Measurements from ENCODE around the gene RBM8A. TPM values are rescaled to one million over a fixed set of nuclear protein-coding genes. Genes with fewer than 3 reads are reported as not detected.

RBM8A gene
- total RNA-seq, 4 donors from 2014 or later, result 47.6 to 105 (median 57.0) TPM

DNA sequence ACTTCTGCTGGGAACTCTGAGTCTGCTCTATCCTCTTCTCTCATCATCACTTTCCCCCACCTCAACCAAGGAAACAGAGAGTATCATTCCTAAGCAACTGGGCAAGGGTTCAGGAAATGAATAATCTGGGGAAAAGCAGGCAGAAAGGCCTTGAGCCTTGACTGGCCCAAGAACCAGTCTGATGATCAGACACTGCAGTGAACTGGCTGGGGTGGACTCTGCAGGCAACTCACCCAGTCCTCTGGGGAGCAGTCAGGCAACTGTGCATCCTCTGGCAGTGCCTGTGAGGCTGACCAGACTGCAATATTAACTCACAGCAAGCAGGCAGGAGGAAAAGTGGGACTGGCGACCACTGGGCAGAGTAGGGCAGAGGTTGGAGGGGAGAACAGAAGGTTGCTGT, 42.6 kb downstream of the RBM8A start:
- TF ChIP-seq, protein P1, sequence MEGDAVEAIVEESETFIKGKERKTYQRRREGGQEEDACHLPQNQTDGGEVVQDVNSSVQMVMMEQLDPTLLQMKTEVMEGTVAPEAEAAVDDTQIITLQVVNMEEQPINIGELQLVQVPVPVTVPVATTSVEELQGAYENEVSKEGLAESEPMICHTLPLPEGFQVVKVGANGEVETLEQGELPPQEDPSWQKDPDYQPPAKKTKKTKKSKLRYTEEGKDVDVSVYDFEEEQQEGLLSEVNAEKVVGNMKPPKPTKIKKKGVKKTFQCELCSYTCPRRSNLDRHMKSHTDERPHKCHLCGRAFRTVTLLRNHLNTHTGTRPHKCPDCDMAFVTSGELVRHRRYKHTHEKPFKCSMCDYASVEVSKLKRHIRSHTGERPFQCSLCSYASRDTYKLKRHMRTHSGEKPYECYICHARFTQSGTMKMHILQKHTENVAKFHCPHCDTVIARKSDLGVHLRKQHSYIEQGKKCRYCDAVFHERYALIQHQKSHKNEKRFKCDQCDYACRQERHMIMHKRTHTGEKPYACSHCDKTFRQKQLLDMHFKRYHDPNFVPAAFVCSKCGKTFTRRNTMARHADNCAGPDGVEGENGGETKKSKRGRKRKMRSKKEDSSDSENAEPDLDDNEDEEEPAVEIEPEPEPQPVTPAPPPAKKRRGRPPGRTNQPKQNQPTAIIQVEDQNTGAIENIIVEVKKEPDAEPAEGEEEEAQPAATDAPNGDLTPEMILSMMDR (IDR thresholded peaks at IDR 0.05), result no peak
- TF ChIP-seq POLR2A (IDR thresholded peaks at IDR 0.05), result no peak
- Histone ChIP-seq H3K9me3 (no peaks in the 10 kb centered on the region), H3K4me1 (peaks cover 0 to 11% (median 2%) of the 10 kb centered on the region in 4 donors), H3K4me3 (no peak overlapping the region), H3K27ac (no peak overlapping the region), H3K36me3 (no peaks in the 10 kb centered on the region), H3K27me3 (no peaks in the 10 kb centered on the region)
- no peak for DNase-seq

DNA sequence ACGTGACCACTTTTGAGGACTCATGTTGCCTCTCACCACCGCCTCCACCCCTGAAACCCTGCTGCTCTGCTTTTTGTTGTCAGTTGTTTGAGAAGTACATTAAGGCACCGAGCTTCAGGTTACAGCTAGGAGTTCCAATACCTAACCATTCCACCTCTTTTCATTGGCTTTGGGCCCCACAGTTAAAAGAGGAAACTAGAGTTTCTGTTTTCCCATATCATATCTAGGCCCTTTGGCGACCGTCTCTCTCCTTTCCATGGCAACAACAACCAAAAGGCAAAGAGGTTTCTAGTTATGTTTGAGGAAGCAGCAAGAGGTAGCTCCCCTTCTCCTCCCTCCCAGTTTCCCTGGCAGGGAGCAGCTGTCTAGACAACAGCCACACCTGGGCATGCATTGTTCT, 47.5 kb downstream of the RBM8A start:
- DNase-seq, result no peak
- no peaks in the 10 kb centered on the region for H3K4me1 ChIP-seq
- no peak overlapping the region for H3K4me3 ChIP-seq
- TF ChIP-seq, protein P1 (IDR thresholded peaks at IDR 0.05), result no peak
- no peak for TF ChIP-seq POLR2A (IDR thresholded peaks at IDR 0.05)
- H3K27ac ChIP-seq, result no peak overlapping the region
- no peaks in the 10 kb centered on the region for H3K9me3 ChIP-seq
- no peaks in the 10 kb centered on the region for H3K36me3 ChIP-seq
- no peaks in the 10 kb centered on the region for H3K27me3 ChIP-seq

DNA sequence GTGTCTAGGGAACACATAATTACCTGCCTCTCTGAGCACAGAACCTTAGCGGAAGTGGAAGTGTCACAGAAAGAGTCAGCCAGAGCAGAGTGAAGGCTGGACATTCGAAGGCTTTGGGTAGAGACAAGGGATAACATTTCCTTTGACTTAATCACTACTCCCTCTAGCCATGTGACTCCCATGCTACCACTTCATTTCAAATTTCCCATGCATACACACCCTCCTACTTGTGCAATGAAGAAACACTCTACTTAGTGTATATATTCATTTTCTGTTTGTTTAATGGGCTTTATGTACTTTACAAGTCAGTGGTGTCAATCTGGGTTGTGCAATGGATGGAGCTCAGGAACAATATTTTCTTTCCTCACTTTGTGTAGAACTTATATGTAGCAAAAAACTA, 48.6 kb downstream of the RBM8A start:
- TF ChIP-seq, protein P1 (IDR thresholded peaks at IDR 0.05), result no peak
- no peak for TF ChIP-seq POLR2A (IDR thresholded peaks at IDR 0.05)
- no peak overlapping the region for H3K4me3 ChIP-seq
- no peak overlapping the region for H3K27ac ChIP-seq
- no peaks in the 10 kb centered on the region for H3K4me1 ChIP-seq
- H3K27me3 ChIP-seq, result no peaks in the 10 kb centered on the region
- no peak for DNase-seq
- no peaks in the 10 kb centered on the region for H3K36me3 ChIP-seq
- no peaks in the 10 kb centered on the region for H3K9me3 ChIP-seq

DNA sequence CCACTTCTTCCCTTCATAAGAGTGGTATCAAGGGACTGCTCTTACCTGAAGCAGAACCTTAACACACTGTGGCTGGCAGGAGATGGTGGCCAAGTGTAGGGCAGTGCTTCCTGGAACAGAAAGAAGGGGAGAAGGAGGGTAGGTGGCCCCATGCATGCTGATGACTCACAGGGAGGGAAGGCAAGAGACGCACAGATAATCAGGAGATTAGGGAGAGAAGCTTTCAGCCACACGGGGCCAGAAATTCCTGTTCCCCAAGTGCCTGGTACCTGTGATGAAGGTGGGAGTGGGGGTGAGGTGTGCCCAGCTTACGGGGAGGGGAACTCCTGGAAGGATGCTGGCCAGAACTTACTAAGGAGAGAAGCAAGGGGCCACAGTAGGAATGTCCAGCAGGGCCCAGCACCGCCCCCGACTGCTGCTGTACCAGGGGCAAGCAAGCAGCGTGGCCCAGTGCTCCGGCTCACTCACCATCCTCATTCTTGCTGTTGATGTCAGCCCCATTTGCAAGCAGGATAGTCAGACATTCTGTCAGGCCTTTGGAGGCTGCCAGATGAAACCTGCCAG, 49.3 kb downstream of the RBM8A start:
- H3K4me1 ChIP-seq, result no peaks in the 10 kb centered on the region
- no peak overlapping the region for H3K4me3 ChIP-seq
- TF ChIP-seq POLR2A (IDR thresholded peaks at IDR 0.05), result no peak
- TF ChIP-seq, protein P1 (IDR thresholded peaks at IDR 0.05), result no peak
- H3K27ac ChIP-seq, result no peak overlapping the region
- DNase-seq, result peak in 1 of 3 donors; percentile 18
- no peaks in the 10 kb centered on the region for H3K36me3 ChIP-seq
- no peaks in the 10 kb centered on the region for H3K27me3 ChIP-seq
- no peaks in the 10 kb centered on the region for H3K9me3 ChIP-seq

DNA sequence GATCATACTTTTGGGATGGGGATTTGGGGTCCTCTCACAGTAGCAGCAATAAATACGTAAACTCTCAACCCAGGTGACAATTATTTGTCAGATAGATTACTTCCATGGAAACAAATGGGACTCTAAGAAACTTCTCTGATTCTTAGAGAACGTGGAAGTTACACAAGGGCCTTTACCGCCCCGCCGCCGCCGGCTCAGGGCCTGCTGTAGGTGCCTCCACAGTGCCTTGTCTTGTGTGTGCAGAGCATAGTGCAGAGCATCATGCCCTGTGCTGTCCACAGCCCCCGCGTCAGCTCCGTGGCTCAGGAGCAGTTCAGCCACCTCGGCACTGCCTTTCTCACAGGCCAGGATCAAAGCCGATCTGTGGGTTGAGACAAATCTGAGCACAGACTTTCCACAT, 52.6 kb downstream of the RBM8A start:
- no peak for DNase-seq
- no peaks in the 10 kb centered on the region for H3K27me3 ChIP-seq
- TF ChIP-seq, protein P1 (IDR thresholded peaks at IDR 0.05), result no peak
- TF ChIP-seq POLR2A (IDR thresholded peaks at IDR 0.05), result no peak
- no peaks in the 10 kb centered on the region for H3K36me3 ChIP-seq
- no peaks in the 10 kb centered on the region for H3K9me3 ChIP-seq
- peaks cover 0 to 9% (median 3%) of the 10 kb centered on the region in 4 donors for H3K4me1 ChIP-seq
- no peak overlapping the region for H3K4me3 ChIP-seq
- no peak overlapping the region for H3K27ac ChIP-seq

Data from Peyer's patch (tissue), 4 donors.